HepG2 (cell line): ENCODE data around the gene CNTN5. TPM values are rescaled to one million over a fixed set of nuclear protein-coding genes. Genes with fewer than 3 reads are reported as not detected.

Experiments used
- ATAC-seq: fragments of 200-7000 bp; cut with Tn5 transposase; 3 replicates; pipeline ENCODE4 v1.9.1; 2020; ENCODE audit warnings: mild to moderate bottlenecking, moderate library complexity
- BruUV-seq: library from RNA; stranded (reverse); fragments of 400-500 nt; replicated peaks from 2 replicates; lab custom pipeline; 2021; lab: Mats Ljungman, UMichigan
- CTCF ChIA-PET: fragments of 300-600 bp; formaldehyde crosslinking; extraction: SDS; loops from one replicate; lab custom pipeline; 2021; ENCODE audit warnings: low total read pairs, inconsistent platforms, low intra/inter-chr PET ratio; lab: Yijun Ruan, JAX
- POLR2A ChIA-PET: fragments of 350-600 bp; sonication (Branson Sonifier 250); formaldehyde crosslinking; loops from one replicate; lab custom pipeline; 2020; ENCODE audit warnings: antibody characterized with exemption, inconsistent platforms; lab: Yijun Ruan, JAX
- DNase-seq: peaks from one replicate; pipeline ENCODE4 v3.0.0-alpha.2; 2015; ENCODE audit warnings: low spot score
- FAIRE-seq: peaks from 3 replicates; lab custom pipeline; 2011; peaks lifted over from hg19 to GRCh38; lab: Jason Lieb, UNC
- H2AFZ ChIP-seq: one replicate; pipeline ENCODE4 v1.6.1; 2011; ENCODE audit warnings: low read length, inconsistent platforms
- H3K27ac ChIP-seq: fragments of 300-600 bp; 3 replicates; pipeline ENCODE4 v1.8.0; 2011; ENCODE audit warnings: mixed run types, mild to moderate bottlenecking, mixed read lengths, low read length, inconsistent platforms; ENCODE audit not compliant: insufficient read depth; ENCODE audit errors: extremely low read length
- H3K27me3 ChIP-seq, 2 experiments: fragments of 200-600 bp in 1 of 2; 2 replicates in 1 of 2; 3 replicates in 1 of 2; pipeline versions ENCODE4 v1.6.0 to v1.8.0; 2011; ENCODE audit warnings: low read length in 2 of 2, mild to moderate bottlenecking in 2 of 2, moderate library complexity in 2 of 2, inconsistent platforms in 1 of 2; ENCODE audit not compliant: insufficient read depth in 2 of 2, control insufficient read depth in 1 of 2
- H3K36me3 ChIP-seq, 2 experiments: fragments of 200-600 bp in 1 of 2; replicated peaks in 1 of 2; 2 replicates in 1 of 2; 3 replicates in 1 of 2; pipeline versions ENCODE4 v1.5.1 to v1.8.0; 2011; ENCODE audit warnings: low read length in 2 of 2, inconsistent platforms in 1 of 2; ENCODE audit not compliant: insufficient read depth in 2 of 2, control insufficient read depth in 1 of 2
- H3K4me1 ChIP-seq: 2 replicates; pipeline ENCODE4 v1.5.1; 2012; ENCODE audit warnings: low read length, inconsistent platforms; ENCODE audit not compliant: insufficient read depth
- H3K4me2 ChIP-seq: 2 replicates; pipeline ENCODE4 v1.6.0; 2011; ENCODE audit warnings: low read depth, low read length, inconsistent platforms
- H3K4me3 ChIP-seq, 3 experiments: fragments of 200-600 bp in 1 of 3; sonication (generic), shearing (Covaris generic) in 1 of 3; replicated peaks in 1 of 3; 2 replicates each; pipeline ENCODE4 v1.5.1; 2011 to 2016; ENCODE audit warnings: low read length in 3 of 3, inconsistent platforms in 2 of 3, low read depth in 2 of 3, mild to moderate bottlenecking in 2 of 3, control low read depth in 1 of 3, mixed read lengths in 1 of 3; ENCODE audit not compliant: insufficient read depth in 1 of 3
- H3K79me2 ChIP-seq: one replicate; pipeline ENCODE4 v1.6.1; 2011; ENCODE audit warnings: low read length, inconsistent platforms; ENCODE audit not compliant: insufficient read depth
- H3K9ac ChIP-seq: 2 replicates; pipeline ENCODE4 v1.6.0; 2011; ENCODE audit warnings: mild to moderate bottlenecking, low read depth, low read length, inconsistent platforms; ENCODE audit not compliant: insufficient read depth
- H3K9me3 ChIP-seq: 2 replicates; pipeline ENCODE4 v1.5.1; 2012; ENCODE audit warnings: mild to moderate bottlenecking, low read length
- H4K20me1 ChIP-seq: 2 replicates; pipeline ENCODE4 v1.6.0; 2011; ENCODE audit warnings: inconsistent platforms, mild to moderate bottlenecking, low read length, moderate library complexity; ENCODE audit not compliant: insufficient read depth
- ZKSCAN1 ChIP-seq: fragments of 150-350 bp; IDR thresholded peaks from 2 replicates; pipeline ENCODE4 v1.6.1; 2014; ENCODE audit warnings: low read length
- ZNF318 ChIP-seq: sonication (generic); formaldehyde crosslinking; IDR thresholded peaks from 2 replicates; pipeline ENCODE4 v1.4.0; 2020; ENCODE audit warnings: mild to moderate bottlenecking, missing genetic modification reagents
- WGBS: methylation state at CpG from one replicate; pipeline ENCODE4 v1.1.6; 2017; ENCODE audit warnings: low lambda C conversion rate; 5-methylcytosine and 5-hydroxymethylcytosine counted together
- in situ Hi-C: cut with HindIII; loops from 2 replicates; pipeline ENCODE4 v1.10.0; 2017; ENCODE audit warnings: low pct_unique_long_range_greater_than_20kb; ENCODE audit not compliant: extremely low pct_ligation_motif_present
- intact Hi-C: fragments of 100-400 bp; cut with micrococcal nuclease; formaldehyde crosslinking; loops from one replicate; pipeline ENCODE4 v1.10.0; 2022; ENCODE audit not compliant: unreplicated experiment
- polyA plus RNA-seq, 8 experiments: library from polyadenylated mRNA; depleted of rRNA in 3 of 8; stranded (reverse) in 7 of 8; unstranded in 1 of 8; fragments of >200 nt; fragmentation: Illumina TruSeq in 4 of 8; extraction: Trizol in 4 of 8; gene quantifications; 2 replicates each; pipeline versions ENCODE4 v1.2.1 to v1.2.3, GENCODE V29; 2011 to 2016; ENCODE audit warnings: low read depth in 4 of 8, missing spikeins in 1 of 8, mixed read lengths in 1 of 8; ENCODE audit not compliant: insufficient read depth in 1 of 8
- total RNA-seq, 5 experiments: library from RNA; depleted of rRNA; stranded (reverse); fragments of >200 nt; fragmentation: Illumina TruSeq; extraction: Trizol; gene quantifications; 2 replicates each; pipeline ENCODE4 v1.2.3, GENCODE V29; 2016; ENCODE audit warnings: low read depth in 1 of 5

CNTN5 gene
- total and polyA plus RNA-seq, 2 of the 13 experiments (the other 11 are each of a cell fraction or from before 2014, with no cell fraction given) = not detected

- H3K36me3 ChIP-seq = no peaks in the 10 kb centered on the region
- in situ Hi-C loops (no loop called here), intact Hi-C loops (no loop called here)
- H3K9ac ChIP-seq = no peak overlapping the region
- H2AFZ ChIP-seq = no peak overlapping the region
- no TSS peak for BruUV-seq
- FAIRE-seq (no peak), DNase-seq (no peak), ATAC-seq (no peak)
- no peaks in the 10 kb centered on the region for H3K27me3 ChIP-seq
- no peaks in the 10 kb centered on the region for H3K79me2 ChIP-seq
- POLR2A ChIA-PET = no interaction called here
- no peak for TF ChIP-seq ZKSCAN1
- no peak for TF ChIP-seq ZNF318 (CRISPR knock-in tag)
- H3K4me1 ChIP-seq = no peaks in the 10 kb centered on the region
- H3K9me3 ChIP-seq = no peaks in the 10 kb centered on the region
- 23% methylated on average over 4 of the region's 4 CpGs for WGBS
- no peak overlapping the region for H3K4me3 ChIP-seq
- no peak overlapping the region for H3K4me2 ChIP-seq
- H4K20me1 ChIP-seq = no peaks in the 10 kb centered on the region
- CTCF ChIA-PET = no interaction called here
- H3K27ac ChIP-seq = no peak overlapping the region
Measured at GRCh38 chr11:100105255-100105981, 1084.7 kb downstream of the CNTN5 start.
